Astrocyte of the cerebellum (primary cell): ENCODE measurements around the gene SNED1.
A peak's percentile ranks its signal among the peaks of the same experiment; 100 is the strongest.

Experiments
- DNase-seq: peaks from one replicate; pipeline ENCODE4 v3.0.0-alpha.2; 2011; ENCODE audit warnings: low read depth
- H3K4me3 ChIP-seq: 2 replicates; pipeline ENCODE4 v1.5.1; 2011; ENCODE audit warnings: mild to moderate bottlenecking, low read depth, low read length, moderate library complexity
- in situ Hi-C: cut with HindIII; loops from 2 replicates; pipeline ENCODE4 v1.10.0; 2017; ENCODE audit warnings: low sequenced_read_pairs
- TF ChIP-seq, protein P1 (sequence below): IDR thresholded peaks from 2 replicates; pipeline ENCODE4 v1.5.1; 2012; ENCODE audit warnings: low read length, low read depth, moderate library complexity, mild to moderate bottlenecking; ENCODE audit errors: missing control alignments

Gene SNED1

DNA sequence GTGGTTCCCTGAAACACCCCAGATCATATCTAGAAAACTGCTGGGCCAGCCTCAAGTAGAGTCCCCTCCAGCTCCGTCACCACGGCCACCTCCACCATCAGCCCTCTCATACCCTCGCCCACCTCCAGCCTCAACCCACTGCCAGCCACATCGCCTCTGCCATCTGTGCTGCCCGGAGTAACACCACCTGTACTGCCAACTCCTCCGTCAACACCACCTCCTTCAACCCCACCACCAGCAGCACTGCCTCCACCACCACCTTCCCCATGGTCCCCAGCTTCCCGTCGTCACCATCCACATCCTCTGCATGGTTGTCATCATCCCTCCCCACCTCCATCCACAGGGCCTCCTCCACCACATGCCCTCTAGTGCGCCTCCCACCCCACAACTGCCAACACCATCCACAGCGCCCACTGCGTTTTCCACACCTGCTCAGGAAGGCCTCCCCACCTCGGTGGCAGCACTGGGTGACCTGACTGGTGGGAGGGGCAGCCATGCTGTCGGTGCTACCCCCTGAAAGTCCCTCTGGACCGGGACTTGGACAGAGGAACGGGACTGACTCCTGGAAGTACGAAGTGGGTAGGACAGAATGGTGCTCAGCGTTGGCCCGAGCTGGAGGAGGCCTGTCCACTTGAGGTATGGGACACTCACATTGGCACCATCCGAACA, 1.6 kb downstream of the SNED1 start:
- peak overlapping the region; percentile 55 for H3K4me3 ChIP-seq
- TF ChIP-seq, protein P1, sequence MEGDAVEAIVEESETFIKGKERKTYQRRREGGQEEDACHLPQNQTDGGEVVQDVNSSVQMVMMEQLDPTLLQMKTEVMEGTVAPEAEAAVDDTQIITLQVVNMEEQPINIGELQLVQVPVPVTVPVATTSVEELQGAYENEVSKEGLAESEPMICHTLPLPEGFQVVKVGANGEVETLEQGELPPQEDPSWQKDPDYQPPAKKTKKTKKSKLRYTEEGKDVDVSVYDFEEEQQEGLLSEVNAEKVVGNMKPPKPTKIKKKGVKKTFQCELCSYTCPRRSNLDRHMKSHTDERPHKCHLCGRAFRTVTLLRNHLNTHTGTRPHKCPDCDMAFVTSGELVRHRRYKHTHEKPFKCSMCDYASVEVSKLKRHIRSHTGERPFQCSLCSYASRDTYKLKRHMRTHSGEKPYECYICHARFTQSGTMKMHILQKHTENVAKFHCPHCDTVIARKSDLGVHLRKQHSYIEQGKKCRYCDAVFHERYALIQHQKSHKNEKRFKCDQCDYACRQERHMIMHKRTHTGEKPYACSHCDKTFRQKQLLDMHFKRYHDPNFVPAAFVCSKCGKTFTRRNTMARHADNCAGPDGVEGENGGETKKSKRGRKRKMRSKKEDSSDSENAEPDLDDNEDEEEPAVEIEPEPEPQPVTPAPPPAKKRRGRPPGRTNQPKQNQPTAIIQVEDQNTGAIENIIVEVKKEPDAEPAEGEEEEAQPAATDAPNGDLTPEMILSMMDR: no peak
- in situ Hi-C loops: no loop called here
- DNase-seq: no peak

DNA sequence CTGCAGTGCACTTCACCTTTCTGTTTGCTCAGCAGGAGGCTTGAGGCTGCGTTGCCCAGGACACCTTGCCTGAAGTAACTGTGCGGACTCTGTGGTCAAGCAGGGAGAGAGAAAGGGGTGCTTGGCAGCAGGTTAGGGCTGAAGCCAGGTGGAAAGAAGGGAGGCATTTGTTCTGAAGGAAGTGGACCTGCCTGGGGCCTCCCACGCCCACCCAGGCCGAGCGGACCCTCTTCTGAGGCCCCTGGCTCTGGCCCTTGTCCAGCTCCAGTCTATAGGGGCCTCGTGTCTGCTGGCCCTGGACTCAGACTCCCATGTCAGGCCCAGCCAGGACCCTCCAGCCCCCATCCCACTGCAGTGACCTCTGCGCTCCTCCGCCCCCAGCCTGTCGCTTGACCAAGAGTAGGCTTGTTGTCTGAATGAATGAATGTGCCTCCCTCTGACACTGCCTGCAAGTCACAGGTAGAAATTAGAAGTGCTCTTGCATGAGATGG, 2.5 kb downstream of the SNED1 start:
- H3K4me3 ChIP-seq: peak overlapping the region; percentile 55
- no peak for DNase-seq
- TF ChIP-seq, protein P1: no peak
- in situ Hi-C loops: no loop called here

DNA sequence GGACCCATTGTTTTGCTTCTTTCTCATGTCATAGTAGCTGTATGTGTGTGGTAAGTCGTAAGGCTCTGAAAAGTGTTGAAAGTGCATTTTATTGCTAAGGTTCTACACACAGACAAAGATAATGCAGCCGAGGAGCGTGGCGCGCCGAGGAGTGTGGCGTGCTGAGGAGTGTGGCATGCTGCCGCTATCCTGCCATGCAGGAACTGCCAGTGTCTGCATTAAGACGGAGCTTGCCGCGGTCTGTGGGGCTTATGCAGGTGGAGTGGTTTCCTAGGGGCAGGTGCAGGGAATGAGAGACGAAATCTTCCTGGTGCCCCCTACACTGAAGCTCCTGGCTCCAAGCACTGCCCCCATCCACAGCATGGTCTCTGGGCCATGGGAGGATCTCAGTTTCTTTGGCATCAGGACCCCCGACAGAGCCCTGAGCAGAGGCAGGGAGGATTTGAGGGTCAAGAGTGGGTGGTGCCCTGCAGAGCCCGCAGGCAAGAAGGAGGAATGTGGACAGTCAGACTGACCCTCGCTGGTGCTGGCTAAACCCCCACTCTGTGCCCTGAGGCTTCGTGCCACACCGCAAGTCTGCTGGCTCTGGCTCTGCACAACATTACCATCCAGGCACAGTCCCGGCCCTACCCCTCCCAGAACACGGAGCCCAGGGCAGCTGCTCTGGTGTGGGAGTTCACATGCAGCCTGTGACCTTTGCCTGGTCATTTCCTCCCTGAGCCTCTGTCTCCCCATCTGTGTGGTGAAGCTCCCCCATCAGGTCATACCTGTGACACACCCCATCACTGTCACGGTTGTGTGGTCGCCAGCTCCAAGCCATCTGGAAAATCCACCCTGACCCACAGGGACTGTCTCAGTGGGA, 3.2 kb downstream of the SNED1 start:
- TF ChIP-seq, protein P1: no peak
- DNase-seq: no peak
- in situ Hi-C loops: no loop called here
- H3K4me3 ChIP-seq: no peak overlapping the region

DNA sequence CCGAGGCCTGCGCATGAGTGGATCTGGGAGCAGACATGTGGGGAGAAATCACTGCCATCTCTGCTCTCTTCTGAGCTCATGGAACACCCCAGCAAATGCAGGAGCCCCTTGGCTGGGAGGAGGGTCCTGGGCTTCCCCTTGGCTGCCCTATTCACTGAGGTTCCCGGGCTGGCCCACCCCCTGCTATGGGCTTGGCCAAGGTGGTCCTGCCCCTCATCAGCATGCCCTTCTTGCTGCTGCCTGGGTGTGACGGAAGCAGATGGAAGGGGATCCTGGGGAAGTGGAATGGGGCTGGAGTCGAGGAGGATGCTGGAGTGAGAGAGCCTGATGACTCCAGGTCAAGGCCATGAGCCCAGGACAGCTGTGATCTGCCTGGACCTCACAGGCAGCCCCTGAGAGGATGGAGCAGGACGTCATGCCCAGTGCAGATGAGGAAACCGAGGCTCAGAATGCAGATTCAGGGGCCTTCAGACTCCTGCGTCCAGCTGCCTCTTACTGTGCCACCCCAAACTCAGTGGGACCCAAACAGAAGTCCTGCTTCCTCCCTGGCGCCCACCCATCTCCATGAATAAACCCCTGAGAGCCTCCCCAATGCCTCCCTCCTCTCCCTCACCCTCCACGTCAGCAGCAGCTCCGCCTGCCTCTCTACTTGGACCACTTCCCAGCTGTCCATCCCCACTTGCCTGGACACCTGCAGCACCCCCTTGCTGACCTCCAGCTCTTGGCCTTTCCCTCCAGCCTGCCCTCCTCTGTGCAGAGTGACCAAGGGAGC, 4.0 kb downstream of the SNED1 start:
- TF ChIP-seq, protein P1: no peak
- in situ Hi-C loops: no loop called here
- no peak for DNase-seq
- no peak overlapping the region for H3K4me3 ChIP-seq

GRCh38 chr2:241003047-241003360, 4.6 kb downstream of the SNED1 start:
- in situ Hi-C loops: no loop called here
- DNase-seq: no peak
- TF ChIP-seq, protein P1: no peak
- H3K4me3 ChIP-seq: no peak overlapping the region

- H3K4me3 ChIP-seq: no peak overlapping the region
- DNase-seq: no peak
- TF ChIP-seq, protein P1: no peak
- in situ Hi-C loops: no loop called here
Measured at GRCh38 chr2:241003369-241003768, 5.0 kb downstream of the SNED1 start.
